ENCODE data around the gene COL10A1. TPM values are rescaled to one million over a fixed set of nuclear protein-coding genes. Genes with fewer than 3 reads are reported as not detected.

COL10A1 gene
- total and polyA plus RNA-seq, 2 experiments from 2014 or later, result 0.28 to 0.31 TPM

DNA sequence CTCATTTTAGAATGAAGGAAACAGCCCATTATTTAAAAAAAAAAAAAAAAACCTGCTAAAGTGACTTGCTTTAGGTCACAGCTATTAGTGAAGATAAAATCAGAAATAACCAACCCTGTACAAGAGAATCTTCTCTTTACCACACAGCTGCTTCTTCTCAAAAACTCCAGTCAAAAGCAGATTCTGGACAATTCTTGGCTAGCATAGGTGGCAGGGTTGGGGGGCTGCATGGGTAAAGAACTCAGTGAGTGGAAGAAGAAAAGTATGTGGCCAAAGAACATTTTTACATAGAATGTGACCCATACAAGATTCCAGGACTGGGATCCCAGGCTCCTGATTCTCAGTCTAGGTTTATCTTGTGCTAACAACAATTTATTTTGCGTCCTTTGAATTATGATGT lies 55.8 kb downstream of the COL10A1 start:
- H3K4me2 ChIP-seq, result no peak overlapping the region
- Mint-ChIP-seq H3K27me3 (ENCODE audit: insufficient read depth, low read depth, poor library complexity) (no peaks in the 10 kb centered on the region), H3K27ac (no peak overlapping the region), H3K4me1 (peaks cover 4% of the 10 kb centered on the region), H3K36me3 (ENCODE audit: low read depth) (no peaks in the 10 kb centered on the region), H3K9me3 (no peaks in the 10 kb centered on the region), H3K4me3 (no peak overlapping the region)
- H3K4me1 ChIP-seq (ENCODE audit: insufficient read depth), result no peaks in the 10 kb centered on the region; the same call in 1 of the 2 replicates
- H3F3A ChIP-seq (replicated peaks; ENCODE audit: low read depth), result no peaks in the 10 kb centered on the region
- H4K20me1 ChIP-seq (replicated peaks; ENCODE audit: insufficient read depth), result no peaks in the 10 kb centered on the region
- H3K4me3 ChIP-seq, result no peak overlapping the region
- H3K79me2 ChIP-seq (replicated peaks; ENCODE audit: insufficient read depth), result no peaks in the 10 kb centered on the region
- no peak for ATAC-seq
- no peaks in the 10 kb centered on the region for H3K36me3 ChIP-seq (ENCODE audit: insufficient read depth)
- H3K27me3 ChIP-seq (ENCODE audit: insufficient read depth), result no peaks in the 10 kb centered on the region
- no peak overlapping the region for H3K27ac ChIP-seq (ENCODE audit: low read depth)
- no peak for DNase-seq (ENCODE audit: low spot score)
- TF ChIP-seq ZNF114 (CRISPR knock-in tag; IDR thresholded peaks at IDR 0.05) (no peak), NANOG (IDR thresholded peaks at IDR 0.05; ENCODE audit: borderline replicate concordance) (no peak), EZH2 (IDR thresholded peaks at IDR 0.05; ENCODE audit: low read depth, unreplicated experiment) (no peak), ZNF331 (CRISPR knock-in tag; IDR thresholded peaks at IDR 0.05; ENCODE audit: low read depth) (no peak), CREB1 (CRISPR knock-in tag; IDR thresholded peaks at IDR 0.05; ENCODE audit: low read depth) (no peak), STAT1 (IDR thresholded peaks at IDR 0.05; ENCODE audit: unreplicated experiment) (no peak), POLR2AphosphoS5 (IDR thresholded peaks at IDR 0.05; ENCODE audit: low read depth) (no peak), EZH2phosphoT487 (IDR thresholded peaks at IDR 0.05; ENCODE audit: unreplicated experiment) (no peak), JUNB (IDR thresholded peaks at IDR 0.05; ENCODE audit: unreplicated experiment) (no peak), ZNF462 (CRISPR knock-in tag; IDR thresholded peaks at IDR 0.05) (no peak)
- TF ChIP-seq, protein P1, sequence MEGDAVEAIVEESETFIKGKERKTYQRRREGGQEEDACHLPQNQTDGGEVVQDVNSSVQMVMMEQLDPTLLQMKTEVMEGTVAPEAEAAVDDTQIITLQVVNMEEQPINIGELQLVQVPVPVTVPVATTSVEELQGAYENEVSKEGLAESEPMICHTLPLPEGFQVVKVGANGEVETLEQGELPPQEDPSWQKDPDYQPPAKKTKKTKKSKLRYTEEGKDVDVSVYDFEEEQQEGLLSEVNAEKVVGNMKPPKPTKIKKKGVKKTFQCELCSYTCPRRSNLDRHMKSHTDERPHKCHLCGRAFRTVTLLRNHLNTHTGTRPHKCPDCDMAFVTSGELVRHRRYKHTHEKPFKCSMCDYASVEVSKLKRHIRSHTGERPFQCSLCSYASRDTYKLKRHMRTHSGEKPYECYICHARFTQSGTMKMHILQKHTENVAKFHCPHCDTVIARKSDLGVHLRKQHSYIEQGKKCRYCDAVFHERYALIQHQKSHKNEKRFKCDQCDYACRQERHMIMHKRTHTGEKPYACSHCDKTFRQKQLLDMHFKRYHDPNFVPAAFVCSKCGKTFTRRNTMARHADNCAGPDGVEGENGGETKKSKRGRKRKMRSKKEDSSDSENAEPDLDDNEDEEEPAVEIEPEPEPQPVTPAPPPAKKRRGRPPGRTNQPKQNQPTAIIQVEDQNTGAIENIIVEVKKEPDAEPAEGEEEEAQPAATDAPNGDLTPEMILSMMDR (conservative IDR thresholded peaks at IDR 0.05; ENCODE audit: low read depth in 2 of 2), result no peak
- TF ChIP-seq, protein P2, sequence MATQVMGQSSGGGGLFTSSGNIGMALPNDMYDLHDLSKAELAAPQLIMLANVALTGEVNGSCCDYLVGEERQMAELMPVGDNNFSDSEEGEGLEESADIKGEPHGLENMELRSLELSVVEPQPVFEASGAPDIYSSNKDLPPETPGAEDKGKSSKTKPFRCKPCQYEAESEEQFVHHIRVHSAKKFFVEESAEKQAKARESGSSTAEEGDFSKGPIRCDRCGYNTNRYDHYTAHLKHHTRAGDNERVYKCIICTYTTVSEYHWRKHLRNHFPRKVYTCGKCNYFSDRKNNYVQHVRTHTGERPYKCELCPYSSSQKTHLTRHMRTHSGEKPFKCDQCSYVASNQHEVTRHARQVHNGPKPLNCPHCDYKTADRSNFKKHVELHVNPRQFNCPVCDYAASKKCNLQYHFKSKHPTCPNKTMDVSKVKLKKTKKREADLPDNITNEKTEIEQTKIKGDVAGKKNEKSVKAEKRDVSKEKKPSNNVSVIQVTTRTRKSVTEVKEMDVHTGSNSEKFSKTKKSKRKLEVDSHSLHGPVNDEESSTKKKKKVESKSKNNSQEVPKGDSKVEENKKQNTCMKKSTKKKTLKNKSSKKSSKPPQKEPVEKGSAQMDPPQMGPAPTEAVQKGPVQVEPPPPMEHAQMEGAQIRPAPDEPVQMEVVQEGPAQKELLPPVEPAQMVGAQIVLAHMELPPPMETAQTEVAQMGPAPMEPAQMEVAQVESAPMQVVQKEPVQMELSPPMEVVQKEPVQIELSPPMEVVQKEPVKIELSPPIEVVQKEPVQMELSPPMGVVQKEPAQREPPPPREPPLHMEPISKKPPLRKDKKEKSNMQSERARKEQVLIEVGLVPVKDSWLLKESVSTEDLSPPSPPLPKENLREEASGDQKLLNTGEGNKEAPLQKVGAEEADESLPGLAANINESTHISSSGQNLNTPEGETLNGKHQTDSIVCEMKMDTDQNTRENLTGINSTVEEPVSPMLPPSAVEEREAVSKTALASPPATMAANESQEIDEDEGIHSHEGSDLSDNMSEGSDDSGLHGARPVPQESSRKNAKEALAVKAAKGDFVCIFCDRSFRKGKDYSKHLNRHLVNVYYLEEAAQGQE (IDR thresholded peaks at IDR 0.05; ENCODE audit: unreplicated experiment), result no peak
- TF ChIP-seq, protein P3, sequence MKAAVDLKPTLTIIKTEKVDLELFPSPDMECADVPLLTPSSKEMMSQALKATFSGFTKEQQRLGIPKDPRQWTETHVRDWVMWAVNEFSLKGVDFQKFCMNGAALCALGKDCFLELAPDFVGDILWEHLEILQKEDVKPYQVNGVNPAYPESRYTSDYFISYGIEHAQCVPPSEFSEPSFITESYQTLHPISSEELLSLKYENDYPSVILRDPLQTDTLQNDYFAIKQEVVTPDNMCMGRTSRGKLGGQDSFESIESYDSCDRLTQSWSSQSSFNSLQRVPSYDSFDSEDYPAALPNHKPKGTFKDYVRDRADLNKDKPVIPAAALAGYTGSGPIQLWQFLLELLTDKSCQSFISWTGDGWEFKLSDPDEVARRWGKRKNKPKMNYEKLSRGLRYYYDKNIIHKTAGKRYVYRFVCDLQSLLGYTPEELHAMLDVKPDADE (IDR thresholded peaks at IDR 0.05), result no peak
- H2AFZ ChIP-seq, result no peak overlapping the region
- no peaks in the 10 kb centered on the region for H3K9me2 ChIP-seq (ENCODE audit: insufficient read depth)

Data from GM23338 (cell line).